Bronchus fibroblast of lung (primary cell): ENCODE data around the gene IL1A. TPM values are rescaled to one million over a fixed set of nuclear protein-coding genes. Genes with fewer than 3 reads are reported as not detected.

Experiments
- total RNA-seq: library from RNA; depleted of rRNA; stranded (reverse); fragments of >200 nt; gene quantifications from 2 replicates; pipeline ENCODE4 v1.2.3, GENCODE V29; 2015

The IL1A gene
- under 0.01 TPM in 1 of 2 replicates, not detected in the other for total RNA-seq

GRCh38 chr2:112784199-112785189 lies at the start of gene IL1A:
Gene IL1A (minus strand): TSS chr2:112784493. CDS start chr2:112783770, 723 bp downstream.

GRCh38 chr2:112764071-112765044 lies 19.9 kb downstream of the IL1A start, which contains the start of gene CKAP2L:
Gene CKAP2L (minus strand): TSS chr2:112764609. CDS start chr2:112764598, 11 bp downstream.

Other genes with a start within 250 kb of the IL1A start
- 10.7 and 10.8 TPM in 2 replicates for gene POLR1B, start 242.0 kb downstream of the IL1A start, total RNA-seq
- 28.1 and 33.0 TPM in 2 replicates for gene CHCHD5, start 199.9 kb downstream of the IL1A start, total RNA-seq
- 49.7 and 51.4 TPM in 2 replicates for gene SLC20A1, start 138.6 kb downstream of the IL1A start, total RNA-seq
- gene NT5DC4, start 63.5 kb downstream of the IL1A start, total RNA-seq = not detected in 2 replicates
- 18.6 and 19.8 TPM in 2 replicates for gene CKAP2L, start 19.9 kb downstream of the IL1A start, total RNA-seq
- 0.17 and 0.45 TPM in 2 replicates for gene IL1B, start 52.3 kb upstream of the IL1A start, total RNA-seq
- gene IL37, start 126.7 kb upstream of the IL1A start, total RNA-seq = not detected in 2 replicates
- not detected in 2 replicates for gene IL36G, start 193.5 kb upstream of the IL1A start, total RNA-seq
- gene IL36A, start 221.0 kb upstream of the IL1A start, total RNA-seq = not detected in 2 replicates